KMS-11 (cell line): ENCODE results near the gene LEKR1.

Source experiments
- H2AFZ ChIP-seq: fragments of 200-600 bp; sonication (generic); 2 replicates; pipeline ENCODE4 v1.6.1; 2016; ENCODE audit warnings: antibody characterized with exemption, mixed run types, low read depth
- H3K27ac ChIP-seq: fragments of 200-600 bp; sonication (generic); 2 replicates; pipeline ENCODE4 v1.6.1; 2016; ENCODE audit warnings: mild to moderate bottlenecking, mixed run types
- H3K27me3 ChIP-seq: fragments of 200-600 bp; sonication (generic); 2 replicates; pipeline ENCODE4 v1.6.1; 2017; ENCODE audit warnings: mild to moderate bottlenecking, low read depth, mixed run types, moderate library complexity; ENCODE audit not compliant: insufficient read depth
- H3K36me3 ChIP-seq: fragments of 200-600 bp; sonication (generic); 2 replicates; pipeline ENCODE4 v1.6.1; 2017; ENCODE audit warnings: mild to moderate bottlenecking, mixed run types; ENCODE audit not compliant: insufficient read depth
- H3K4me1 ChIP-seq: fragments of 200-600 bp; sonication (generic); 2 replicates; pipeline ENCODE4 v1.6.1; 2016; ENCODE audit warnings: mild to moderate bottlenecking, low read depth, mixed run types; ENCODE audit not compliant: poor library complexity, severe bottlenecking
- H3K4me2 ChIP-seq: fragments of 200-600 bp; sonication (generic); 2 replicates; pipeline ENCODE4 v1.7.0; 2016; ENCODE audit warnings: mild to moderate bottlenecking, mixed run types
- H3K4me3 ChIP-seq: fragments of 200-600 bp; sonication (generic); IDR thresholded peaks from 2 replicates; pipeline ENCODE4 v1.6.1; 2017; ENCODE audit warnings: low read depth, low read length, mixed read lengths; ENCODE audit not compliant: insufficient read depth
- H3K79me2 ChIP-seq: fragments of 200-600 bp; sonication (generic); 2 replicates; pipeline ENCODE4 v1.6.1; 2016; ENCODE audit warnings: low read depth, mixed run types; ENCODE audit not compliant: insufficient read depth
- H3K9ac ChIP-seq: fragments of 200-600 bp; sonication (generic); 2 replicates; pipeline ENCODE4 v1.6.1; 2016; ENCODE audit warnings: mild to moderate bottlenecking, mixed run types
- H4K20me1 ChIP-seq: fragments of 200-600 bp; sonication (generic); 2 replicates; pipeline ENCODE4 v1.6.1; 2016; ENCODE audit warnings: mild to moderate bottlenecking, mixed run types; ENCODE audit not compliant: insufficient read depth
- TF ChIP-seq, protein P1 (sequence below): fragments of 200-600 bp; sonication (generic); conservative IDR thresholded peaks from 2 replicates; pipeline ENCODE4 v1.6.1; 2017; ENCODE audit warnings: low read depth, mild to moderate bottlenecking, antibody characterized with exemption, low read length, moderate library complexity, mixed read lengths

LEKR1 gene

GRCh38 chr3:156825795-156826143, 384 bp upstream of the LEKR1 start:
- Histone ChIP-seq H3K36me3 (no peaks in the 10 kb centered on the region), H3K27me3 (no peaks in the 10 kb centered on the region), H3K4me1 (peaks cover 31% of the 10 kb centered on the region), H3K9ac (peak overlapping the region; percentile 95), H4K20me1 (no peaks in the 10 kb centered on the region), H3K27ac (peak overlapping the region; percentile 94), H3K79me2 (no peaks in the 10 kb centered on the region; the same call in 1 of the 2 replicates), H3K4me2 (peak overlapping the region; percentile 77), H2AFZ (peak overlapping the region; percentile 74), H3K4me3 (no peak overlapping the region)
- TF ChIP-seq, protein P1, sequence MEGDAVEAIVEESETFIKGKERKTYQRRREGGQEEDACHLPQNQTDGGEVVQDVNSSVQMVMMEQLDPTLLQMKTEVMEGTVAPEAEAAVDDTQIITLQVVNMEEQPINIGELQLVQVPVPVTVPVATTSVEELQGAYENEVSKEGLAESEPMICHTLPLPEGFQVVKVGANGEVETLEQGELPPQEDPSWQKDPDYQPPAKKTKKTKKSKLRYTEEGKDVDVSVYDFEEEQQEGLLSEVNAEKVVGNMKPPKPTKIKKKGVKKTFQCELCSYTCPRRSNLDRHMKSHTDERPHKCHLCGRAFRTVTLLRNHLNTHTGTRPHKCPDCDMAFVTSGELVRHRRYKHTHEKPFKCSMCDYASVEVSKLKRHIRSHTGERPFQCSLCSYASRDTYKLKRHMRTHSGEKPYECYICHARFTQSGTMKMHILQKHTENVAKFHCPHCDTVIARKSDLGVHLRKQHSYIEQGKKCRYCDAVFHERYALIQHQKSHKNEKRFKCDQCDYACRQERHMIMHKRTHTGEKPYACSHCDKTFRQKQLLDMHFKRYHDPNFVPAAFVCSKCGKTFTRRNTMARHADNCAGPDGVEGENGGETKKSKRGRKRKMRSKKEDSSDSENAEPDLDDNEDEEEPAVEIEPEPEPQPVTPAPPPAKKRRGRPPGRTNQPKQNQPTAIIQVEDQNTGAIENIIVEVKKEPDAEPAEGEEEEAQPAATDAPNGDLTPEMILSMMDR = no peak

DNA sequence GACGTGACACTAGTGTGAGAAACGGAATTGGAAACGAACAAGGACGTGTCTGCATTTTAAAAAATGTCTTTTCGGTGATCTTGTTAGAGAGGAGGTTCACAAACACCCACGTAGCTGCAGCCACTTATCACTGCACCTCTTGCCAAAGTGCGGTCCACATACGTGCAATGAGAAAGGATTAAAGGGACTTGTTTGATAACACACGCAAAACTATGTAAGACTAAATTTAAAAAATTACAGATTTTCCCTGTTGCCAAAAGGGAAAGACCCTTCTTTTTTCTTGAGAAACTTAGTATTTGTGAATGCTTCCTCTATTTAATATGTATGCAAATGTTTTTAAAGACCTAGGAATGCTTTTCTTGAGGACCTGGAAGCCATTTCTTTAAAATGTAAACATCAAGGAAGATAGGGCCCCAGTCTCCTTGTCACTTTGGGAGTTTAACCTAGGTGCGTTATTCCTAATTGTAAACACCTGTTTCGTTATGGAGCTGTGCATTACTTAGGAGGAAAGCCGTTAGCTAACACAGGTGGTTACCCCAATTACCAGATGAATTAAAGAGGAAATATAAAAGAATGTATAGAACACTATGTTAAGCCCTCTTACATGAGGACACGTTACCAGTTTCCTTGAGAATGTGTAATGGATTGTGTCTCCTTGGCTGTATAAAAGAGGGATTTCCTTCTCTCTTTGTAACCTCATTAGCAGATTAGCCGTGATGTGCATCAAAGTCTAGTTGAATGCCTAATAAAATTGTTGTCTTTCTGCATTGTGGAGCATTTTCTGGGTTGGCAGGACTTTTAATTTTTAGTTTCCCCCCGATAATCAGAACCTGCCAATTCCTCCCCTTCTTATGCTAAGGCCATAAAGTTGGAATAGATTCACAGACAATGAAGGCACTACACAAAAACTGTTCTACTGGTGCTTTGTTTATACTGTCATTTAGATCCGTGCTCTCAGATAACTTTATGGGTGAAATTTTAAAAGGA, 1.0 kb downstream of the LEKR1 start:
- H3K27ac ChIP-seq = peak overlapping the region; percentile 94
- H3K9ac ChIP-seq = peak overlapping the region; percentile 95
- peak overlapping the region; percentile 98 for H3K4me3 ChIP-seq
- peak overlapping the region; percentile 74 for H2AFZ ChIP-seq
- peaks cover 25% of the 10 kb centered on the region for H3K4me1 ChIP-seq
- TF ChIP-seq, protein P1 = no peak
- no peaks in the 10 kb centered on the region for H4K20me1 ChIP-seq
- H3K27me3 ChIP-seq = no peaks in the 10 kb centered on the region
- H3K79me2 ChIP-seq = no peaks in the 10 kb centered on the region; the same call in 1 of the 2 replicates
- H3K4me2 ChIP-seq = peak overlapping the region; percentile 77
- no peaks in the 10 kb centered on the region for H3K36me3 ChIP-seq

GRCh38 chr3:156831006-156831405, 4.9 kb downstream of the LEKR1 start:
- Histone ChIP-seq H3K4me3 (no peak overlapping the region), H3K4me1 (peaks cover 17% of the 10 kb centered on the region), H3K4me2 (no peak overlapping the region), H3K9ac (no peak overlapping the region), H3K79me2 (no peaks in the 10 kb centered on the region; the same call in 1 of the 2 replicates), H3K27ac (no peak overlapping the region), H4K20me1 (no peaks in the 10 kb centered on the region), H3K36me3 (no peaks in the 10 kb centered on the region), H3K27me3 (no peaks in the 10 kb centered on the region), H2AFZ (no peak overlapping the region)
- TF ChIP-seq, protein P1 = no peak

DNA sequence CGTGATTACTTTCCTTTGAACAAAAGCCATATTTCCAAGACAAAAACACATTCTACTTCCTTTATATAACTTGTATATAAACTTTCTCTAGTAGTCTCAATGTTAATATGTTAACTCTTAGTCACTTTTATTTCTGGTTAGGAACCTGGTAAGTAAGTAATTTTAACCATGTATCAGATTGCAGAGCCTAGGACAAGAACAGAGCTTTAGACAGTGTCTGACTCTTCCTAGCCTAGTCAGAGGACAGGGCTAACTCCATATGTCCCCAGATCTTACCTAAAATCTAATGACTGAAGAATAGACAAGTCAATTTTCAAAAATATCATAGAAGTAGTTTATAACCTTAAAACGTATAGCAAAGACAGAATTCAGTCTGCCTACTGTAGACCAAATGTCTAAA, 8.3 kb downstream of the LEKR1 start:
- no peak overlapping the region for H3K4me3 ChIP-seq
- no peak overlapping the region for H3K4me2 ChIP-seq
- H3K79me2 ChIP-seq = no peaks in the 10 kb centered on the region
- H3K4me1 ChIP-seq = no peaks in the 10 kb centered on the region
- no peaks in the 10 kb centered on the region for H3K36me3 ChIP-seq
- no peak overlapping the region for H2AFZ ChIP-seq
- H4K20me1 ChIP-seq = no peaks in the 10 kb centered on the region
- TF ChIP-seq, protein P1 = no peak
- H3K27ac ChIP-seq = no peak overlapping the region
- H3K9ac ChIP-seq = no peak overlapping the region
- no peaks in the 10 kb centered on the region for H3K27me3 ChIP-seq
